OCI-LY3 (cell line): ENCODE measurements around the gene PLA2G4A.

Source experiments
- H2AFZ ChIP-seq: fragments of 200-600, 300-600 bp; shearing (Covaris generic); 2 replicates; pipeline ENCODE4 v1.6.0; 2014; ENCODE audit warnings: antibody characterized with exemption, low read depth, low read length
- H3K27ac ChIP-seq: fragments of 200-600, 300-600 bp; sonication (generic); 2 replicates; pipeline ENCODE4 v1.5.1; 2014; ENCODE audit warnings: mild to moderate bottlenecking, low read length, moderate library complexity, mixed read lengths
- H3K27me3 ChIP-seq: fragments of 200-600, 300-600 bp; sonication (generic); 2 replicates; pipeline ENCODE4 v1.6.1; 2014; ENCODE audit warnings: low read depth, low read length, mixed read lengths
- H3K36me3 ChIP-seq: fragments of 200-600, 300-600 bp; sonication (generic); replicated peaks from 2 replicates; pipeline ENCODE3; 2014; ENCODE audit warnings: low read depth, low read length, mixed read lengths
- H3K4me1 ChIP-seq: fragments of 300-600, 200-600 bp; sonication (generic); 2 replicates; pipeline ENCODE4 v1.6.1; 2014; ENCODE audit warnings: low read length, mixed read lengths
- H3K4me2 ChIP-seq: fragments of 200-600, 300-600 bp; sonication (generic); 2 replicates; pipeline ENCODE4 v1.6.1; 2014; ENCODE audit warnings: low read length, mixed read lengths
- H3K4me3 ChIP-seq: fragments of 300-600, 200-600 bp; sonication (generic); 2 replicates; pipeline ENCODE4 v1.5.1; 2014; ENCODE audit warnings: antibody characterized with exemption, mild to moderate bottlenecking, low read length, moderate library complexity
- H3K79me2 ChIP-seq: fragments of 300-600, 200-600 bp; shearing (Covaris generic); 2 replicates; pipeline ENCODE4 v1.6.1; 2014; ENCODE audit warnings: mild to moderate bottlenecking, low read length, mixed read lengths
- H3K9ac ChIP-seq: fragments of 300-600, 200-600 bp; shearing (Covaris generic); 2 replicates; pipeline ENCODE4 v1.6.0; 2014; ENCODE audit warnings: mild to moderate bottlenecking, low read length, moderate library complexity
- H3K9me3 ChIP-seq: fragments of 200-600, 300-600 bp; shearing (Covaris generic); 2 replicates; pipeline ENCODE4 v1.6.1; 2014; ENCODE audit warnings: low read length, mixed read lengths; ENCODE audit not compliant: insufficient read depth
- H4K20me1 ChIP-seq: fragments of 200-600, 300-600 bp; sonication (generic); 2 replicates; pipeline ENCODE4 v1.6.1; 2016; ENCODE audit warnings: low read length, mixed read lengths; ENCODE audit not compliant: insufficient read depth
- CTCF ChIP-seq: fragments of 200-600, 300-600 bp; sonication (generic); IDR thresholded peaks from 2 replicates; pipeline ENCODE4 v1.5.1; 2014; ENCODE audit warnings: antibody characterized with exemption, low read length, low read depth
- EZH2phosphoT487 ChIP-seq: fragments of 200-600 bp; shearing (Covaris generic); IDR thresholded peaks from 2 replicates; pipeline ENCODE4 v1.6.1; 2018; ENCODE audit warnings: antibody characterized with exemption, mixed run types, low read depth

Gene PLA2G4A

GRCh38 chr1:186957314-186957713 is 128.6 kb downstream of the PLA2G4A start:
- Histone ChIP-seq H3K4me1 (peaks cover 8% of the 10 kb centered on the region), H3K27ac (no peak overlapping the region)
- TF ChIP-seq EZH2phosphoT487 (no peak), CTCF (no peak)

GRCh38 chr1:186958520-186958919 is 129.8 kb downstream of the PLA2G4A start:
- Histone ChIP-seq H3K4me2 (no peak overlapping the region), H3K4me3 (no peak overlapping the region), H3K4me1 (peaks cover 8% of the 10 kb centered on the region), H3K27me3 (no peaks in the 10 kb centered on the region), H3K27ac (no peak overlapping the region), H2AFZ (no peak overlapping the region), H3K9me3 (no peaks in the 10 kb centered on the region), H4K20me1 (no peaks in the 10 kb centered on the region), H3K9ac (no peak overlapping the region), H3K79me2 (no peaks in the 10 kb centered on the region), H3K36me3 (no peaks in the 10 kb centered on the region)
- TF ChIP-seq EZH2phosphoT487 (no peak), CTCF (no peak)

More at GRCh38 chr1:186957314-186957713, 128.6 kb downstream of the PLA2G4A start:
- Histone ChIP-seq H3K36me3 (no peaks in the 10 kb centered on the region), H2AFZ (no peak overlapping the region), H4K20me1 (no peaks in the 10 kb centered on the region), H3K4me2 (no peak overlapping the region), H3K9me3 (no peaks in the 10 kb centered on the region), H3K9ac (no peak overlapping the region), H3K79me2 (no peaks in the 10 kb centered on the region), H3K27me3 (no peaks in the 10 kb centered on the region), H3K4me3 (no peak overlapping the region)

GRCh38 chr1:186960861-186961260 is 132.1 kb downstream of the PLA2G4A start:
- no peaks in the 10 kb centered on the region for H3K27me3 ChIP-seq
- no peak overlapping the region for H3K9ac ChIP-seq
- H3K4me1 ChIP-seq = peaks cover 8% of the 10 kb centered on the region
- no peaks in the 10 kb centered on the region for H3K9me3 ChIP-seq
- TF ChIP-seq CTCF (no peak), EZH2phosphoT487 (no peak)
- no peaks in the 10 kb centered on the region for H4K20me1 ChIP-seq
- no peaks in the 10 kb centered on the region for H3K36me3 ChIP-seq
- no peak overlapping the region for H3K4me2 ChIP-seq
- no peaks in the 10 kb centered on the region for H3K79me2 ChIP-seq
- no peak overlapping the region for H2AFZ ChIP-seq
- no peak overlapping the region for H3K27ac ChIP-seq
- H3K4me3 ChIP-seq = no peak overlapping the region

- H3K9ac ChIP-seq = no peak overlapping the region
- TF ChIP-seq CTCF (no peak), EZH2phosphoT487 (no peak)
- H3K4me3 ChIP-seq = no peak overlapping the region
- H3K27me3 ChIP-seq = no peaks in the 10 kb centered on the region
- no peak overlapping the region for H3K4me2 ChIP-seq
- peaks cover 8% of the 10 kb centered on the region for H3K4me1 ChIP-seq
- no peaks in the 10 kb centered on the region for H3K9me3 ChIP-seq
- H3K27ac ChIP-seq = no peak overlapping the region
- H3K36me3 ChIP-seq = no peaks in the 10 kb centered on the region
- no peak overlapping the region for H2AFZ ChIP-seq
- H4K20me1 ChIP-seq = no peaks in the 10 kb centered on the region
- H3K79me2 ChIP-seq = no peaks in the 10 kb centered on the region
These were observed 137.1 kb downstream of the PLA2G4A start for GRCh38 chr1:186965847-186966246.
